ENCODE measurements around the gene ZNF688. TPM values are rescaled to one million over a fixed set of nuclear protein-coding genes. Genes with fewer than 3 reads are reported as not detected.

Gene ZNF688
- total RNA-seq, 2 experiments from 2014 or later, result 13.3 to 13.8 TPM

DNA sequence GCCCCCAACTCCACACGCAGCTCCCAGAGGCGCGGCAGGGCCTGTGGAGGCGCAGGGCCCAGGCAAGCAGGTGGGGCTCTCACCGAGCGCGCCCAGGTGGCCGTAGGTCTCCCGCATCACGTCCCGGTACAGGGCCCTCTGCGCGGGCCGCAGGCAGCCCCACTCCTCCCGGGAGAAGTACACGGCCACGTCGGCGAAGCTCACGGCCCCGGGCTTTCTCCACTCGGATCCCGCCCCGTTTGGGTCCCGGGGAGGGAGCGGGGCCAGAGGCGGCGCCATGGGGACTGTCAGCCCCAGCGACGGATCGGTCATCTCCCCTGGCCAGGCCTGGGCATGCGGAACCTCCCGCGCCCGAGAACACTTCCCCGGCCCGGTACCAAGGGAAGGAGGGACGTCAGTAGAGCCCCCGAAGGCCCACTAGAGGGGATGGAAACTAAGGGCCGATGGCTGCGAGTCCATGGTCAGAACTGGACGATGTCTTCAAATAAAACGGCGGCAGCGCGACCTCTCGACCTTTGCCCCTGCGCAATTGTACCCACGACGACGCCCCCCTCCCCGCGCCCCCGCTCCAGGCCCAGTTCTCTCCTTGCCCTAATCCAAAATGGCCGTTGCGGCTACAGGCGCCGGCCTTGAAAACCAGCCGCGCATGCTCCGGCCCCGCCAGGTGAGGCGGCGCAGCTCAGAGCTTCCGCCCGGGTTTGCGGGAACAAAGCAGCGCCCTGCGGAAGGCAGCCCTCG, 37.0 kb downstream of the ZNF688 start, which contains the start of gene ZNF747:
ZNF747 (minus strand) TSS at position 491 of the 738 bp plus-strand sequence; CDS start at position 312, 179 bp downstream.
- CTCF ChIA-PET, result interaction anchor here (0.6 to 4.2 kb wide), 20 partner anchors 10 to 391 kb away, joined by 3 to 20 read pairs (median 6); partner anchors contain the start of genes ZNF688, ZNF764 and ZNF768
- peak within 1 kb of the TSS; percentile 96 for H3K27ac Mint-ChIP-seq
- peak; percentile 92 for DNase-seq
- peak within 1 kb of the TSS; percentile 85 for H3K4me3 Mint-ChIP-seq
- H3K36me3 Mint-ChIP-seq (ENCODE audit: low read depth), result peaks cover 32% of the 10 kb centered on the region
- H3K4me1 Mint-ChIP-seq, result peaks cover 43% of the 10 kb centered on the region
- no peaks in the 10 kb centered on the region for H3K27me3 Mint-ChIP-seq
- POLR2A ChIA-PET, result interaction anchor here (0.6 to 1.3 kb wide), 4 partner anchors 22 to 116 kb away, joined by 3 to 7 read pairs (median 4); partner anchors contain the start of genes DCTPP1 and ZNF688
- no peaks in the 10 kb centered on the region for H3K9me3 Mint-ChIP-seq

DNA sequence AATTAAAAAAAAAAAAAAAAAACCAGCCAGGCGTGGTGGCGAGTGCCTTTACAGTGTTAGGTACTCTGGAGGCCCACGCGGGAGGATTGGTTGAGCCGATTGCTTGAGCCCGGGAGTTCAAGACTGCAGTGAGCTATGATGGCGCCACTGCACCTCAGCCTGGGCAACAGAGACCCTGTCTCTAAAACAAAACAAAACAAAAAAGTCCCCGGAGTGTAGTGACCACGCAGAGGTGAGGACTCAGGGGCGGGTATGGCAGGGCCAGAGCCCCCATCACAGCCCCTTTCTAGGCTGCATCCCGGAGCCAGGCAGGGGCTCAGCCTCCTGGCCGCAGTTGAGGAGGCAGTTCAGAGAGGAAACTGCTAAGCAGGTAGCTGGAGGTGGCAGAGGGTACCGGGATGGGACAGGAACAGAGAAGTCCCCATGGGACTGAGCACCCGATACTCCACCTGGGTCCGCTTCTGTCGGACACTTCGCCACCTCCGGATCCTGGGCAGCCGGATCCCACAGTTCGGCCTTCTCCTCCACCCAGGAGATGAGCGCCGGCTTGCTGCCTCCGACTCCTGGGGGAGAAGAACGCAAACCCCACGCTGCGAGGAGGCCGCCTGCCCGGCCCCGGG, 37.7 kb downstream of the ZNF688 start:
- no peak for DNase-seq
- Mint-ChIP-seq H3K4me3 (peak overlapping the region; percentile 85), H3K27me3 (no peaks in the 10 kb centered on the region), H3K27ac (peak overlapping the region; percentile 96), H3K4me1 (peaks cover 47% of the 10 kb centered on the region), H3K9me3 (no peaks in the 10 kb centered on the region), H3K36me3 (ENCODE audit: low read depth) (peaks cover 30% of the 10 kb centered on the region)
- ChIA-PET POLR2A (interaction anchor here (0.6 kb wide), 1 partner anchor 23 kb away, joined by 3 read pairs; no protein-coding TSS in a partner anchor), CTCF (interaction anchor here (0.8 to 4.2 kb wide), 16 partner anchors 9 to 160 kb away, joined by 3 to 20 read pairs (median 8); partner anchors contain the start of genes ZNF688, ZNF764 and ZNF768)

DNA sequence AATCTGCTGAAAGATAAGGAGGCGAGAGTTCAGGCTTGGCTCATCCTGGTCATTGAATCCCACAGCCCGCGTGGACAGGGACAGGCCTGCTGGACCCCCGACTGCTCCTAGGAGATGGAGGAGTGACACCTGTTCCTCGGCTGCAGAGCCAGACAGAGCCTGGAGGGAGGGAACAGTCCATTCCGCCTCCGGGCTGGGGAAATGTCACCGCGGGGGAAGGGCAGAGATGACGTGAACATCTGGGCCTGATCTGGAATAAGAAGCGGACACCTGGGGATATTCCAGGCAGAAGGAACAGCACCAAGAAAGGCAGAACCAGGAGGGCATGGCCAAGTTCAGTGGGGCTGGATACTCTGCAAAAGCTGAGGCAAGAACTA, 38.4 kb downstream of the ZNF688 start:
- H3K27me3 Mint-ChIP-seq, result no peaks in the 10 kb centered on the region
- no peak overlapping the region for H3K27ac Mint-ChIP-seq
- CTCF ChIA-PET, result interaction anchor here (2.1 to 4.2 kb wide), 5 partner anchors 8 to 65 kb away, joined by 8 to 20 read pairs (median 15); partner anchors contain the start of genes ZNF688, ZNF764 and ZNF768
- DNase-seq, result no peak
- H3K4me1 Mint-ChIP-seq, result peaks cover 50% of the 10 kb centered on the region
- H3K4me3 Mint-ChIP-seq, result peak overlapping the region; percentile 69
- POLR2A ChIA-PET, result no interaction called here
- H3K9me3 Mint-ChIP-seq, result no peaks in the 10 kb centered on the region
- peaks cover 28% of the 10 kb centered on the region for H3K36me3 Mint-ChIP-seq (ENCODE audit: low read depth)

DNA sequence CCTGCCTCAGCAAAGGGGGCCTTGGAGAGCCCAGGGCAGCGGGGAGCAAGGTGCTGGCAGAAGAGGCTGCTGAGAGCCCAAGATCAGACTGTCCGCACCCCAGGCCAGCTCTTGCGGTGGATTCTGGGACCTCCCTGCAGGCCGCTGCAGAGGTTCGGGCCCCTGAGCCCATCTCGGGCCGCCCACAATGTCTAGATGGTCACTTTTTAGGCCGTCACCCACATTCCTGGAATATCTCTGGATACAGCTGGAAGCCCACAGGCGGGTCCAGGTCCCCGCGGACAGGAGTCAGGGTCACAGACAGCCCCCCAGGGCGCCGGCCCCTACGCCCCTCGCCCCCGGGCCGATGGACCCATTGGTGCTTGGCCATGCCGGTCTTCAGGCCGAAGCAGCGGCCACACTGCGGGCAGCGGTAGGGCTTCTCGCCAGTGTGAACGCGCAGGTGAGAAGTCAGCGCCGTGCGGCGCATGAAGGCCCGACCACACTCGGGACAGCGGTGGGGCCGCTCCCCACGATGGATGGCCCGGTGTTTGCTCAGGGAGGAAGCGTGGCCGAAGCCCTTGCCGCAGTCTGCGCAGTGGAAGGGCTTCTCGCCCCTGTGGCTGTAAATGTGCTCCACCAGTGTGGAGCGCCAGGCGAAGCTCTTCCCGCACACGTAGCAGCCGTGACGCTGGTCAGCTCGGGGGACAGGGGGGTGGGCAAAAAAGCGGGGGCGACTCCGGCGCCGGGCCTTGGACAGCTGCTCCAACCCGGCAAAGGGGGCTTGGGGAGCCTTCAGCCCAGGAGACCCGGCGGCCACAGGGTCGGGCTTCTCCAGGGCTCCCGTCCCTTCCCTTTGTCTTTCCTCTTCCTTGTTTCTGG, 39.0 kb downstream of the ZNF688 start:
- peaks cover 24% of the 10 kb centered on the region for H3K36me3 Mint-ChIP-seq (ENCODE audit: low read depth)
- no peaks in the 10 kb centered on the region for H3K27me3 Mint-ChIP-seq
- peaks cover 52% of the 10 kb centered on the region for H3K4me1 Mint-ChIP-seq
- ChIA-PET POLR2A (no interaction called here), CTCF (interaction anchor here (4.2 kb wide), 1 partner anchor 25 kb away, joined by 18 read pairs; the partner anchor contains the start of gene ZNF764)
- no peaks in the 10 kb centered on the region for H3K9me3 Mint-ChIP-seq
- DNase-seq, result no peak
- no peak overlapping the region for H3K27ac Mint-ChIP-seq
- peak overlapping the region; percentile 69 for H3K4me3 Mint-ChIP-seq

DNA sequence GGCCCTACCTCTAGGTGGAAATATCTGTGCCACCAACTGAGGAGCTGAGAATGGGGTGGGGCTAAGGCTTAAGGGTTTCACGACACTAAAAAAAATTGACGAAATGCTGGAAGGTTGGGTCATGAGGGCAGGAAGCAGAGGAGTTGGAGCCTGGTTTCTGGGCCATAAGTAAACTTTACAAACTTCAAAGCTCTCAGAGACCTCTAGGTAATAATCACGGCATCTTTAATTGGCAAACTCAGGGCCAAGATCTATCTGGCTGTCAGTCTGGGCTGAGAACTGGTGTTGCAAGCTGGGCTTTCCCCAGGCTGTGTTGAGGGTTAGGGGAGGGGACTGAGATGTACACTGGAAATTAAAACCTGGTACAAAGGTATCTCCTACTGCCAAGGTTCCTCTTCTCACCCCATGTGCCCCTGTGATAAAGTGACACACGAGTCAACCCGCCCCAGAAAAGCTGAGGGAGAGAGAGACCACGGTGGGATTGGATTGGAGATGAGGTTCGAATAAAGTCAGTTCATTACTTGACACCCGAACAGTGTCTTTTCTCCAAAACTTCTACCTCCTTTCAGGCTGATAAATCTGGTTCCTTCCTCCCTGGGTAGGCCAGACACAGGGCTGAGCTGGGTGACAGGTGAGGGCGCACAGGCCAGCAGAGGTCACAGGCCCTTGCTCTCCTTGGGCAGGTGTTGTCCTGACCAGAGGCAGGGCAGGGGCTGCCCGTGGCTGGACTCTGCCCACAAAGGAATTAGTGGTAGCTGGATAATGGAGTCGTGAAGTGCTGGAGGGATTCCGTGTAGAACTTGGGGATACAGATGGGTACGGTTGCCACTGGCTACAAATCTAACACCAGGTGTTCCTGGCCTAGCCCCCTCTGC, 41.1 kb downstream of the ZNF688 start:
- Mint-ChIP-seq H3K36me3 (ENCODE audit: low read depth) (peaks cover 15% of the 10 kb centered on the region), H3K27ac (peak overlapping the region; percentile 57), H3K4me3 (no peak overlapping the region), H3K4me1 (peaks cover 44% of the 10 kb centered on the region), H3K27me3 (no peaks in the 10 kb centered on the region), H3K9me3 (no peaks in the 10 kb centered on the region)
- no peak for DNase-seq
- POLR2A ChIA-PET, result no interaction called here
- CTCF ChIA-PET, result interaction anchor here (0.7 to 2.9 kb wide), 9 partner anchors 11 to 201 kb away, joined by 3 to 10 read pairs (median 3); partner anchors contain the start of gene ZNF764

DNA sequence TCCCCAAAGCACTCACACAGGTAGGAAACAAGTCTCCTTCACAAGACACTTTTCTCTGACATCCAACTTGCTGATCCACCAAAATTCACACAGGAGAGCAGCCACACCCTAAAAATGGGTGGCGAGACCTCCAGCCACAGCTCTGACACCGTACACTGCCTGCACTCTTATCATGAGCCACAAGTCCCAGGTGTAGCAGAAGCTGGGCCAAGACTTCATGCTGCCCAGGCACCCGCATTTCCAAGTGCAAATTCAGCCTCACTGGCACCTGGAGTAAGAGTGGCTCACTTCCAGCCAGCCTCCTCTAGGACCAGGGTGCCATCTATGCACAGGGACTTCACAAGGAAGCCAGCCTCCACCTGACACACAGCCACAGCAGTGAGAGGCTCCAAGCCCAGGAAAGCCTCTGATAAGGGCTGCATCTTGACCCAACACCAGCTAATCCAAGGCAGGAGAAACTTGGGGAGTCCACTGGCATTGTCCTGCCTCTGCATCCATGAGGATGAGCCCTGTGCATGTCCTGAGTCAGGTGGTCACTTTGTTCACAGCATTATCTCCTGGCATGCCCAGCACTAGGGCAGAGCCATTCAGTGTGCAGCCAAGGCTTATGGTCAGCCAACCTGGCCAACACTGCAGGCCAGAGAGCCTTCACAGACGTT, 42.6 kb downstream of the ZNF688 start:
- ChIA-PET CTCF (interaction anchor here (0.9 to 2.9 kb wide), 6 partner anchors 20 to 87 kb away, joined by 3 to 10 read pairs (median 4); partner anchors contain the start of gene ZNF764), POLR2A (no interaction called here)
- Mint-ChIP-seq H3K4me1 (peaks cover 46% of the 10 kb centered on the region), H3K36me3 (ENCODE audit: low read depth) (peaks cover 15% of the 10 kb centered on the region), H3K4me3 (no peak overlapping the region), H3K27ac (peak overlapping the region; percentile 50), H3K9me3 (no peaks in the 10 kb centered on the region), H3K27me3 (no peaks in the 10 kb centered on the region)
- no peak for DNase-seq

DNA sequence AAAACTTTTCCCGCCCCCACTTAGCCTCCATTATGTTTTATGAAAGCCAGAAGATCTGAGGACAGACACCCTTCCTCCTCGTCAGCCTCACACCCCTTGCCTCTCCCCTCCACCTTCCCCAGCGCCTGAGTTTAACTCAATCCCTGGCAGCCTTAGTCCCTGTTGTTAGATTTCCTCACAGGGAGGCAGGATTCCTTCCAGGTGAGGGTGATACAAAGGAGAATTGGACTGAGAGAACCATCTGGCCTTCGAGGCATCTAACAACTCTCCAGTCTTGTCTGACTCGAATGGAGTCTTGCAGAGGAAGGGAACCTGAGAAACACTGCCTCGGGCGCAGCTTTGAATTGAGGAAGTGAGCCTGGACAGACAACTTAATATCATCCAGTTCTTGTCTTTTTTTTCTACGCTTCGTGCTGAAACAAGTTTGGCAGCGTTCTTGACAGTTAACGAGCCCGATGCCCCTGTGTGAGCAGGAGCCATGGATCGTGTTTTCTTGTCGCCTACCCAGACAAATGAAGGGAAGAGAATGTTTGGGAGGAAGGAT, 43.8 kb downstream of the ZNF688 start:
- H3K27me3 Mint-ChIP-seq, result no peaks in the 10 kb centered on the region
- peak overlapping the region; percentile 68 for H3K27ac Mint-ChIP-seq
- ChIA-PET CTCF (interaction anchor here (1.0 to 2.2 kb wide), 5 partner anchors 8 to 88 kb away, joined by 3 to 8 read pairs (median 5); partner anchors contain the start of gene ZNF764), POLR2A (interaction anchor here (0.5 to 0.6 kb wide), 2 partner anchors 30 to 69 kb away, joined by 3 read pairs; no protein-coding TSS in a partner anchor)
- peak overlapping the region; percentile 70 for H3K4me3 Mint-ChIP-seq
- DNase-seq, result no peak
- H3K9me3 Mint-ChIP-seq, result no peaks in the 10 kb centered on the region
- H3K4me1 Mint-ChIP-seq, result peaks cover 40% of the 10 kb centered on the region
- H3K36me3 Mint-ChIP-seq (ENCODE audit: low read depth), result peaks cover 8% of the 10 kb centered on the region

DNA sequence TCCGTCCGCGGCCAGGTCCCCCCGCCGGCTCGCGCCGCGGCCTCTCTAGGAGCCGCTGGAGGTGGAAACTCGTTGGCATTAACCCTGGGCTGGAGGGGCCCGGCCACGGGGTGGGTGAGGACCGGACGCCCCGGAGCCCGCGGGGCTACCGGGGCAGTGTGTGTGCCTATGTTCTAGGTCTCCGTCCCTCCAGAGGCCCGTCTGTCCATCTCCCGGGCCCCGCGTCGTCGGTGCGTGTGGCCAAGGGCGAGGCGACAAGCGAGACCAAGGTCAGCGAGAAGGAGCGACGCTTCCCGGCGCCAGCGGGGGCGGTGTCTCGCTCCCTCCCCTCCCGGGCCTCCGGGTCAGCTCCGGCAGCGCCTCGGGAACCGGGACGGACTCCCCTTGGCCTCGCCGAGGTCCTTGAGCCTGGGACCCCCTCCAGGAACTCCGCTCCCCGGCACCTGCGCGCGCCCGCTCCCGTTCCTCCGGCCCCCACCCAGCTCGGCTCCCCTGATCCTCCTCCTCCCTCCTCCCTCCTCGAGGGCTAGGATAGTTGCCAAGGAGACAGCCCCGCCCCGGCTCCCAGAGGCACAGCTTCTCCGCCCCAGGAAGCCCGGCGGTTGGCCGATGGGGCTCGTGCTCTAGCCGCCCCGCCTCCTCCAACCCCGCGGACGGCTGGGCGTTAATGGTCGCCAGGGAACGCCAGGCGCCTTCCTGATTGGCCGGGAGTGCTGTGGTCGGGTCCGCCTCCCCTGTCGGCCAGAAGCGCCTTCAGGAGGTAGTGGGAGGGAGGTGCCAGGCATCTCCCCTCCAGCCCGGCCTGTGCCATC, 44.5 kb downstream of the ZNF688 start:
- peaks cover 40% of the 10 kb centered on the region for H3K4me1 Mint-ChIP-seq
- POLR2A ChIA-PET, result interaction anchor here (0.5 to 0.6 kb wide), 3 partner anchors 30 to 221 kb away, joined by 3 read pairs; no protein-coding TSS in a partner anchor
- CTCF ChIA-PET, result interaction anchor here (0.6 to 2.2 kb wide), 7 partner anchors 9 to 88 kb away, joined by 3 to 8 read pairs (median 4); partner anchors contain the start of gene ZNF764
- no peaks in the 10 kb centered on the region for H3K9me3 Mint-ChIP-seq
- H3K27me3 Mint-ChIP-seq, result no peaks in the 10 kb centered on the region
- DNase-seq, result peak; percentile 94
- H3K36me3 Mint-ChIP-seq (ENCODE audit: low read depth), result peaks cover 12% of the 10 kb centered on the region
- H3K27ac Mint-ChIP-seq, result peak overlapping the region; percentile 68
- H3K4me3 Mint-ChIP-seq, result peak overlapping the region; percentile 70

DNA sequence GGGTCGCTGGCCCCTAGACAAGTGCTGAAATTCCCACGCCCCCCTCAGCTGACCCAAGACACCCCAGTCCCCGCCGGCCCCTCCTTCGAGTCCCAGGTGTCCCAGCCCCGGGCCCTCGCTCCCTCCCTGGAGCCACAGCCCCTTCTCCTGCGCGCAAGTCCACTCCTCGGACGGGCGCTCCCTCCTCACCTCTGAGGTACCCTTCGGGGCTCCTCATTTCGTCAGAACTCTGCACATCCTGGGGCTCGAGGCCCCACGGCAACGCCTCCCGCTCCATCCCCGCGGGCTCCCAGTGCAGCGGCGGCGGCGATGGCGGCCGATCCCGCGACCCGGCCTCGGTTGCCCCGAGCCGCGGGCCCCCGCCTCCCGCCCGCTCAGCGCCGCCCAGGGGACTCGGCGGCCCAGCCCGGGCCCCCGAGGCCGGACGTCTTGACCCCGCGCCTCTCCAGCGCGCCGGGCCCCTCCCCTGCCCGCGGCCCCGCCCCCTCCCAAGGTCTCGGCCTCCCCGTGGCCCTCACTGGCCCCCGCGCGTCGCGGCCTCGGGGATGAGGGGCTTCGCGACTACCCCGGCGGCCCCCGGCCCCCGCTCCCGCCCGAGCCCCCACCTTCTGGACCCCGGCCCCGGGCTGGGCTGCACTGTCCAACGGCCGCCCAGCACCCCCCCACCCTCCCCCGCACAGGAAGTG, 45.2 kb downstream of the ZNF688 start, which contains the start of gene ZNF768:
ZNF768 (minus strand) TSS at position 430 of the 686 bp plus-strand sequence; CDS start at position 277, 153 bp downstream.
- H3K4me3 Mint-ChIP-seq, result peak within 1 kb of the TSS; percentile 75
- peak within 1 kb of the TSS; percentile 68 for H3K27ac Mint-ChIP-seq
- no peak for DNase-seq
- ChIA-PET CTCF (interaction anchor here (1.0 to 2.9 kb wide), 5 partner anchors 8 to 117 kb away, joined by 3 to 15 read pairs (median 5); partner anchors contain the start of gene ZNF747), POLR2A (no interaction called here)
- no peaks in the 10 kb centered on the region for H3K9me3 Mint-ChIP-seq
- H3K4me1 Mint-ChIP-seq, result peaks cover 40% of the 10 kb centered on the region
- H3K36me3 Mint-ChIP-seq (ENCODE audit: low read depth), result peaks cover 14% of the 10 kb centered on the region
- no peaks in the 10 kb centered on the region for H3K27me3 Mint-ChIP-seq

DNA sequence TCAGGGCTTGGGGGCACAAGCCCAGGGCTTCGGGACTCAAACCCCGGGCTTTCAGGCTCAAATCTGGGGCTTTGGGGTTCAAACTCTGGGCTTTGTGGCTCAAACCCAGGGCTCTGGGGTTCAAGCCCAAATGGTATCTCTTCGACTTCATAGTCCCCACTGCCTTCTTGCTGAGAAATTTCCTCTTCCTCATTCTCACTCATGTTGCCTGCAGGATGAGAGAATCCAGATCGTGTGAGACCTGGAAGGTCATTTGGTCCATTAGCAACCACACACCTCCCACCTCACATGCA, 45.7 kb downstream of the ZNF688 start:
- peaks cover 11% of the 10 kb centered on the region for H3K36me3 Mint-ChIP-seq (ENCODE audit: low read depth)
- H3K4me3 Mint-ChIP-seq, result peak overlapping the region; percentile 75
- ChIA-PET POLR2A (no interaction called here), CTCF (interaction anchor here (1.2 to 2.9 kb wide), 4 partner anchors 9 to 116 kb away, joined by 4 to 15 read pairs (median 5); partner anchors contain the start of gene ZNF747)
- H3K9me3 Mint-ChIP-seq, result no peaks in the 10 kb centered on the region
- H3K4me1 Mint-ChIP-seq, result peaks cover 36% of the 10 kb centered on the region
- no peak overlapping the region for H3K27ac Mint-ChIP-seq
- H3K27me3 Mint-ChIP-seq, result no peaks in the 10 kb centered on the region
- no peak for DNase-seq
